WTC11 (cell line): ENCODE measurements around the gene DNAH11.
"Not testable (repeated sequence)": the region's sequence is repeated elsewhere in the genome, so short reads cannot be mapped to it uniquely, and the experiment has no call there.

Experiments
- SOX15 ChIP-seq: fragments of 250-450 bp; sonication (Bioruptor Pico); IDR thresholded peaks from 2 replicates; pipeline ENCODE4 v1.9.0; 2021; ENCODE audit warnings: mild to moderate bottlenecking
- SP1 ChIP-seq: sonication (generic); formaldehyde crosslinking; conservative IDR thresholded peaks from 2 replicates; pipeline ENCODE4 v1.8.1; 2022; ENCODE audit warnings: missing genetic modification reagents
- TF ChIP-seq, protein P1 (sequence below): sonication (generic); formaldehyde crosslinking; IDR thresholded peaks from 2 replicates; pipeline ENCODE4 v1.8.0; 2023; ENCODE audit warnings: missing genetic modification reagents
- TF ChIP-seq, protein P2 (sequence below): fragments of 200-600 bp; IDR thresholded peaks from 2 replicates; pipeline ENCODE4 v1.8.0; 2022; ENCODE audit warnings: antibody characterized with exemption
- TF ChIP-seq, protein P3 (sequence below): sonication (generic); formaldehyde crosslinking; conservative IDR thresholded peaks from 2 replicates; pipeline ENCODE4 v1.8.1; 2022; ENCODE audit warnings: mild to moderate bottlenecking, missing genetic modification reagents
- TF ChIP-seq, protein P4 (sequence below): sonication (generic); formaldehyde crosslinking; IDR thresholded peaks from 2 replicates; pipeline ENCODE4 v1.8.0; 2022; ENCODE audit warnings: mild to moderate bottlenecking, missing genetic modification reagents
- TF ChIP-seq, protein P5 (sequence below): fragments of 250-450 bp; sonication (Bioruptor Pico); conservative IDR thresholded peaks from 2 replicates; pipeline ENCODE4 v1.9.0; 2021; ENCODE audit warnings: mild to moderate bottlenecking

DNA sequence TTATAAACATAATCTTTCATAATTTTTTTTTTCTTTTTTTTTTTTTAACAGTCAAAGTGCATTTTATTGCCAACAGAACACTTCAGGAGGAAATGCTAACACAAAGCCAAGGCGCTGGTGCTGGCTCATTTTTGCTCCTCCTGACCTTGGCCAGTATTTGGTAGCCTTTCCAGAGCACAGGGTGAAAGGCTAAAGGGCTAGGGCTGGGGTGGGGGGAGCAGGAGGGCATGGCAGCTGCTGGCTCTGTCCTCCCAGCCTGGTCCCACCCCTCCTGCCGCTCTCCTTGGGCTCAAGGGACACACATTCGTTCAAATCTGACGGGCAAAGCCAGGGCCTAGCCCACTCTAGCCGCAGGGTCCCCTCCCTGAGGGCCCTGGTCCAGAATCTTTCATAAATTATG, 148.3 kb downstream of the DNAH11 start:
- TF ChIP-seq, protein P1, sequence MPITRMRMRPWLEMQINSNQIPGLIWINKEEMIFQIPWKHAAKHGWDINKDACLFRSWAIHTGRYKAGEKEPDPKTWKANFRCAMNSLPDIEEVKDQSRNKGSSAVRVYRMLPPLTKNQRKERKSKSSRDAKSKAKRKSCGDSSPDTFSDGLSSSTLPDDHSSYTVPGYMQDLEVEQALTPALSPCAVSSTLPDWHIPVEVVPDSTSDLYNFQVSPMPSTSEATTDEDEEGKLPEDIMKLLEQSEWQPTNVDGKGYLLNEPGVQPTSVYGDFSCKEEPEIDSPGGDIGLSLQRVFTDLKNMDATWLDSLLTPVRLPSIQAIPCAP (CRISPR knock-in tag), result not testable (repeated sequence)
- TF ChIP-seq, protein P2, sequence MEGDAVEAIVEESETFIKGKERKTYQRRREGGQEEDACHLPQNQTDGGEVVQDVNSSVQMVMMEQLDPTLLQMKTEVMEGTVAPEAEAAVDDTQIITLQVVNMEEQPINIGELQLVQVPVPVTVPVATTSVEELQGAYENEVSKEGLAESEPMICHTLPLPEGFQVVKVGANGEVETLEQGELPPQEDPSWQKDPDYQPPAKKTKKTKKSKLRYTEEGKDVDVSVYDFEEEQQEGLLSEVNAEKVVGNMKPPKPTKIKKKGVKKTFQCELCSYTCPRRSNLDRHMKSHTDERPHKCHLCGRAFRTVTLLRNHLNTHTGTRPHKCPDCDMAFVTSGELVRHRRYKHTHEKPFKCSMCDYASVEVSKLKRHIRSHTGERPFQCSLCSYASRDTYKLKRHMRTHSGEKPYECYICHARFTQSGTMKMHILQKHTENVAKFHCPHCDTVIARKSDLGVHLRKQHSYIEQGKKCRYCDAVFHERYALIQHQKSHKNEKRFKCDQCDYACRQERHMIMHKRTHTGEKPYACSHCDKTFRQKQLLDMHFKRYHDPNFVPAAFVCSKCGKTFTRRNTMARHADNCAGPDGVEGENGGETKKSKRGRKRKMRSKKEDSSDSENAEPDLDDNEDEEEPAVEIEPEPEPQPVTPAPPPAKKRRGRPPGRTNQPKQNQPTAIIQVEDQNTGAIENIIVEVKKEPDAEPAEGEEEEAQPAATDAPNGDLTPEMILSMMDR, result not testable (repeated sequence)
- TF ChIP-seq, protein P3, sequence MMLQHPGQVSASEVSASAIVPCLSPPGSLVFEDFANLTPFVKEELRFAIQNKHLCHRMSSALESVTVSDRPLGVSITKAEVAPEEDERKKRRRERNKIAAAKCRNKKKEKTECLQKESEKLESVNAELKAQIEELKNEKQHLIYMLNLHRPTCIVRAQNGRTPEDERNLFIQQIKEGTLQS (CRISPR knock-in tag), result not testable (repeated sequence)
- TF ChIP-seq SOX15, SP1 (CRISPR knock-in tag): not testable (repeated sequence)
- TF ChIP-seq, protein P4, sequence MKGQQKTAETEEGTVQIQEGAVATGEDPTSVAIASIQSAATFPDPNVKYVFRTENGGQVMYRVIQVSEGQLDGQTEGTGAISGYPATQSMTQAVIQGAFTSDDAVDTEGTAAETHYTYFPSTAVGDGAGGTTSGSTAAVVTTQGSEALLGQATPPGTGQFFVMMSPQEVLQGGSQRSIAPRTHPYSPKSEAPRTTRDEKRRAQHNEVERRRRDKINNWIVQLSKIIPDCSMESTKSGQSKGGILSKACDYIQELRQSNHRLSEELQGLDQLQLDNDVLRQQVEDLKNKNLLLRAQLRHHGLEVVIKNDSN, result not testable (repeated sequence)
- TF ChIP-seq, protein P5, sequence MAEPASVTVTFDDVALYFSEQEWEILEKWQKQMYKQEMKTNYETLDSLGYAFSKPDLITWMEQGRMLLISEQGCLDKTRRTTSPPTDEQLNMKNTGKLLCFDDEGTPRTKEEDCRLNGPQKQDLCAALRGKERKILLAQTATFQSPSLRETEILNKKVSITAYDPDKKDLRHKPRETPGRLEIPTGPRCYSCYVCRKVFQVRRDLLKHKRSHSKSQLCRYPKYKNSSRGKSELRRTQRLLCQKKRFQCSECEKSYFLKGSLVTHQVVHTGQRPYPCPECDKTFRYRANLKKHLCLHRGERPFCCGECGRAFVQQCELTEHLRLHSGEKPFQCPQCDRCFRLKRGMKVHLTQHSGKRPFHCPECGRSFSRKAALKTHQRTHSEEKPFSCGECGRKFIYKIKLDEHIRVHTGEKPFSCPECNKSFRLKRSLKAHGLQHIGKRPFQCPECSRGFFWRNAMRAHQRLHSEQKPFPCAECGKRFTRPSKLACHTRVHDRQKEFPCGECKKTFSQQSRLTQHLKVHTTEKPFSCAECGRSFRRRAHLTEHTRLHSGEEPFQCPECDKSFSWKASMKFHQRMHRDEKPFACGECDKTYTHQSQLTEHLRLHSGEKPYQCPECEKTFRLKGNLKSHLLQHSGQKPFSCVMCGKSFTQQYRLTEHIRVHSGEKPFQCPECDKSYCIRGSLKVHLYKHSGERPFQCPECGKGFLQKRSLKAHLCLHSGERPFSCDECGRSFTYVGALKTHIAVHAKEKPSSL (CRISPR knock-in tag), result not testable (repeated sequence)
